NB4 (cell line): ENCODE results near the gene C6orf47.

Source experiments
- CTCF ChIP-seq: IDR thresholded peaks from one replicate; pipeline ENCODE4 v1.5.1; 2012; ENCODE audit warnings: low read depth, low read length
- MAX ChIP-seq: IDR thresholded peaks from 2 replicates; pipeline ENCODE4 v1.6.1; 2011; ENCODE audit warnings: low read depth, low read length
- MYC ChIP-seq: IDR thresholded peaks from 2 replicates; pipeline ENCODE4 v1.6.1; 2011; ENCODE audit warnings: low read depth, low read length
- POLR2A ChIP-seq: IDR thresholded peaks from 2 replicates; pipeline ENCODE4 v1.6.1; 2011; ENCODE audit warnings: mild to moderate bottlenecking; ENCODE audit not compliant: insufficient read length; ENCODE audit errors: extremely low read depth

GRCh38 chr6:31681135-31681671, 20.6 kb upstream of the C6orf47 start:
- TF ChIP-seq MAX (no peak), POLR2A (no peak), CTCF (peak; percentile 26), MYC (no peak)
